NB4 (cell line): Measurements from ENCODE around the gene BHLHA15.

ENCODE experiments used
- DNase-seq: peaks from one replicate; pipeline ENCODE4 v3.0.0; 2010; ENCODE audit warnings: low read depth
- H3K4me3 ChIP-seq: one replicate; pipeline ENCODE4 v1.5.1; 2011; ENCODE audit warnings: mild to moderate bottlenecking, low read depth, low read length, moderate library complexity
- CTCF ChIP-seq: IDR thresholded peaks from one replicate; pipeline ENCODE4 v1.5.1; 2012; ENCODE audit warnings: low read depth, low read length
- MAX ChIP-seq: IDR thresholded peaks from 2 replicates; pipeline ENCODE4 v1.6.1; 2011; ENCODE audit warnings: low read depth, low read length
- MYC ChIP-seq: IDR thresholded peaks from 2 replicates; pipeline ENCODE4 v1.6.1; 2011; ENCODE audit warnings: low read depth, low read length
- POLR2A ChIP-seq: IDR thresholded peaks from 2 replicates; pipeline ENCODE4 v1.6.1; 2011; ENCODE audit warnings: mild to moderate bottlenecking; ENCODE audit not compliant: insufficient read length; ENCODE audit errors: extremely low read depth

Gene BHLHA15

DNA sequence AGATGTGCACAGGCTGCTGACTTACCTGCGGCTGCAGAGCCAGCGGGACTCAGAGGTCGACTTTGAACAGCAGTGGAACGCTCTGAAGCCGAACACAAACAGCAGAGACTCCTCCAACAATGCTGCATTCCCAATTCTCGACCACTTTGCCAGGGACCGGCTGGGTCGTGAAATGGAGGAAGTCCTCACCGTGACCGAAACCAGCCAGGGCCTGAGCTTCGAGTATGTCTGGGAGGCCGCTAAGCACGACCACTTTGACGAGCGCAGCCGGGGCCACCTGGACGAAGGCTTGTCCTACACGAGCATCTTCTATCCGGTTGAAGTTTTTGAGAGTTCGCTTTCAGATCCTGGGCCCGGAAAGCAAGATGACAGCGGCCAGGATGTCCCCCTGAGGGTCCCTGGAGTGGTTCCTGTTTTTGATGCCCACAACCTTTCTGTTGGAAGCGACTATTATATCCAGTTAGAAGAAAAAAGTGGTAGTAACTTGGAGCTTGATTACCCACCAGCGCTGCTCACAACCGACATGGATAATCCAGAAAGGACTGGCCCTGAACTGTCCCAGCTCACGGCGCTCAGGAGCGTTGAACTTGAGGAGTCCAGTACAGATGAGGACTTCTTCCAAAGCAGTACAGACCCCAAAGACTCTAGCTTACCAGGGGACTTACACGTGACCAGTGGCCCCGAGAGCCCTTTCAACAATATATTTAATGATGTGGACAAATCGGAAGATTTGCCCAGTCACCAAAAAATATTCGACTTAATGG lies 19.4 kb upstream of the BHLHA15 start:
- H3K4me3 ChIP-seq = no peak overlapping the region
- no peak for DNase-seq
- TF ChIP-seq MAX (no peak), MYC (no peak), POLR2A (no peak), CTCF (no peak)

DNA sequence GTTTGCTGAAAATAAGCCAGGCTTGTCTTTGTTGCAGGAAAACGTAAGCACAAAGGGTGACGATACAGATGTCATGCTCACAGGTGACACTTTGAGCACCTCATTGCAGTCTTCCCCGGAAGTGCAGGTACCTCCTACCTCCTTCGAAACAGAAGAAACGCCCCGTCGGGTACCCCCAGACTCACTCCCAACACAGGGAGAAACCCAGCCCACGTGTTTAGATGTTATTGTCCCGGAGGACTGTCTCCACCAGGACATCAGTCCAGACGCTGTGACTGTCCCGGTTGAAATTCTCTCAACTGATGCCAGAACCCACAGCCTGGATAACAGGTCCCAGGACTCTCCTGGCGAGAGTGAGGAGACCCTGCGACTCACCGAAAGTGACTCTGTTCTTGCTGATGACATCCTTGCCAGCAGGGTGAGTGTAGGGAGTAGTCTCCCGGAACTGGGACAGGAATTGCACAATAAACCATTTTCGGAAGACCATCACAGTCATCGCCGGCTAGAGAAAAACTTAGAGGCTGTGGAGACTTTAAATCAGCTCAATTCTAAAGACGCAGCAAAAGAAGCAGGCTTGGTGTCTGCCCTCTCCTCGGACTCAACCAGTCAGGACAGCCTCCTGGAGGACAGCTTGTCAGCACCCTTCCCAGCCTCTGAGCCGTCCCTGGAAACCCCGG lies 18.3 kb upstream of the BHLHA15 start:
- TF ChIP-seq MYC (no peak), POLR2A (no peak), MAX (no peak), CTCF (no peak)
- DNase-seq = no peak
- H3K4me3 ChIP-seq = no peak overlapping the region

DNA sequence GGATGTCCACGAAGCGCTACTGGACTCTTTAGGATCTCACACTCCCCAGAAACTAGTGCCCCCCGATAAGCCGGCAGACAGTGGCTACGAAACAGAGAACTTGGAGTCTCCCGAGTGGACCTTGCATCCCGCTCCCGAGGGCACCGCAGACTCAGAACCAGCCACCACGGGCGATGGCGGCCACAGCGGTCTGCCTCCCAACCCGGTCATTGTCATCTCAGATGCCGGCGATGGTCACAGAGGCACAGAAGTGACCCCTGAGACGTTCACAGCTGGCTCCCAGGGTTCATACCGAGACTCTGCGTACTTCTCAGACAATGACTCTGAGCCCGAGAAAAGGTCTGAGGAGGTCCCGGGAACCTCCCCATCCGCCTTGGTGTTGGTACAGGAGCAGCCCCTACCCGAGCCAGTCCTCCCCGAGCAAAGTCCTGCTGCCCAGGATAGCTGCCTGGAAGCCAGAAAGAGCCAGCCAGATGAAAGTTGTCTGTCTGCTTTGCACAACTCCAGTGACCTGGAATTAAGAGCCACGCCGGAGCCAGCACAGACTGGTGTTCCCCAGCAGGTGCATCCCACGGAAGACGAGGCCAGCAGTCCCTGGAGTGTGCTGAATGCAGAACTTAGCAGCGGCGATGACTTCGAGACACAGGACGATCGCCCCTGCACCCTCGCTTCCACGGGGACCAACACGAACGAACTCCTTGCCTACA lies 17.6 kb upstream of the BHLHA15 start:
- H3K4me3 ChIP-seq = no peak overlapping the region
- TF ChIP-seq MAX (no peak), POLR2A (no peak), MYC (no peak), CTCF (no peak)
- DNase-seq = no peak

GRCh38 chr7:98194186-98194585 lies 17.1 kb upstream of the BHLHA15 start:
- no peak for DNase-seq
- no peak for TF ChIP-seq POLR2A
- no peak for TF ChIP-seq CTCF
- TF ChIP-seq MYC = no peak
- no peak for TF ChIP-seq MAX
- H3K4me3 ChIP-seq = no peak overlapping the region

- TF ChIP-seq POLR2A (no peak), MYC (no peak), MAX (no peak), CTCF (no peak)
- no peak overlapping the region for H3K4me3 ChIP-seq
- DNase-seq = no peak
Measured at GRCh38 chr7:98194672-98195457, 16.4 kb upstream of the BHLHA15 start.
